Measurements from ENCODE around the gene CPA2. TPM values are rescaled to one million over a fixed set of nuclear protein-coding genes. Genes with fewer than 3 reads are reported as not detected.
"Not testable (repeated sequence)": the region's sequence is repeated elsewhere in the genome, so short reads cannot be mapped to it uniquely, and the experiment has no call there.

CPA2 gene
- total and polyA plus RNA-seq, 9 donors, result 0.05 to 3.6 (median 0.80) TPM; not detected in 4

- Histone ChIP-seq H3K4me1 (ENCODE audit: insufficient read depth) (no peaks in the 10 kb centered on the region), H3K27ac (no peak overlapping the region), H3K9me3 (no peaks in the 10 kb centered on the region), H3K4me3 (no peak overlapping the region), H3K36me3 (no peaks in the 10 kb centered on the region), H3K27me3 (no peaks in the 10 kb centered on the region)
- DNase-seq, result no peak
- TF ChIP-seq EP300 (IDR thresholded peaks at IDR 0.05) (no peak), POLR2A (IDR thresholded peaks at IDR 0.05) (no peak), CTCF (IDR thresholded peaks at IDR 0.05) (no peak)
- intact Hi-C loops (cut with DNase I), result no loop called here
- 56 to 66% (median 62%) methylated on average over 6 of the region's 6 CpGs for WGBS, 3 donors
Observed at GRCh38 chr7:130314305-130314704, 47.6 kb downstream of the CPA2 start.

GRCh38 chr7:130319541-130319940 lies 52.9 kb downstream of the CPA2 start:
- Histone ChIP-seq H3K4me3 (no peak overlapping the region), H3K27ac (no peak overlapping the region), H3K36me3 (no peaks in the 10 kb centered on the region), H3K9me3 (no peaks in the 10 kb centered on the region), H3K4me1 (ENCODE audit: insufficient read depth) (no peaks in the 10 kb centered on the region), H3K27me3 (no peaks in the 10 kb centered on the region)
- DNase-seq, result no peak
- 94 to 100% (median 97%) methylated on average over 1 of the region's 1 CpG for WGBS, 3 donors
- intact Hi-C loops (cut with DNase I), result no loop called here
- TF ChIP-seq POLR2A (IDR thresholded peaks at IDR 0.05) (no peak), EP300 (IDR thresholded peaks at IDR 0.05) (no peak), CTCF (IDR thresholded peaks at IDR 0.05) (no peak)

GRCh38 chr7:130321542-130322229 lies 55.0 kb downstream of the CPA2 start:
- H3K27me3 ChIP-seq; H3K27ac ChIP-seq; DNase-seq; H3K4me3 ChIP-seq; intact Hi-C loops (cut with DNase I); H3K36me3 ChIP-seq; H3K9me3 ChIP-seq; H3K4me1 ChIP-seq (ENCODE audit: insufficient read depth): not testable (repeated sequence)
- WGBS, 3 donors, result 88 to 92% (median 91%) methylated on average over 3 of the region's 3 CpGs

- H3K4me3 ChIP-seq, result no peak overlapping the region
- no peaks in the 10 kb centered on the region for H3K36me3 ChIP-seq
- TF ChIP-seq CTCF (IDR thresholded peaks at IDR 0.05) (no peak), POLR2A (IDR thresholded peaks at IDR 0.05) (no peak), EP300 (IDR thresholded peaks at IDR 0.05) (no peak)
- no peaks in the 10 kb centered on the region for H3K4me1 ChIP-seq (ENCODE audit: insufficient read depth)
- WGBS, 3 donors, result 93 to 96% (median 93%) methylated on average over 7 of the region's 7 CpGs
- no peaks in the 10 kb centered on the region for H3K27me3 ChIP-seq
- intact Hi-C loops (cut with DNase I), result no loop called here
- H3K9me3 ChIP-seq, result no peaks in the 10 kb centered on the region
- no peak overlapping the region for H3K27ac ChIP-seq
- DNase-seq, result no peak
Observed at GRCh38 chr7:130322615-130323014, 56.0 kb downstream of the CPA2 start.

- Histone ChIP-seq H3K4me1 (ENCODE audit: insufficient read depth) (no peaks in the 10 kb centered on the region), H3K4me3 (no peak overlapping the region), H3K27me3 (no peaks in the 10 kb centered on the region), H3K9me3 (no peaks in the 10 kb centered on the region), H3K36me3 (no peaks in the 10 kb centered on the region), H3K27ac (no peak overlapping the region)
- TF ChIP-seq POLR2A (IDR thresholded peaks at IDR 0.05) (no peak), EP300 (IDR thresholded peaks at IDR 0.05) (no peak), CTCF (IDR thresholded peaks at IDR 0.05) (no peak)
- intact Hi-C loops (cut with DNase I), result no loop called here
- DNase-seq, result no peak
- WGBS, 3 donors, result 91 to 93% (median 93%) methylated on average over 10 of the region's 10 CpGs
Observed at GRCh38 chr7:130324306-130324943, 57.8 kb downstream of the CPA2 start.
